GM19193 (cell line): ENCODE results near the gene KLHL13.

Experiments
- POLR2A ChIP-seq: IDR thresholded peaks from 4 replicates; pipeline ENCODE4 v1.6.1; 2011; ENCODE audit not compliant: insufficient read depth, insufficient read length; ENCODE audit errors: extremely low read depth

Gene KLHL13, protein sequence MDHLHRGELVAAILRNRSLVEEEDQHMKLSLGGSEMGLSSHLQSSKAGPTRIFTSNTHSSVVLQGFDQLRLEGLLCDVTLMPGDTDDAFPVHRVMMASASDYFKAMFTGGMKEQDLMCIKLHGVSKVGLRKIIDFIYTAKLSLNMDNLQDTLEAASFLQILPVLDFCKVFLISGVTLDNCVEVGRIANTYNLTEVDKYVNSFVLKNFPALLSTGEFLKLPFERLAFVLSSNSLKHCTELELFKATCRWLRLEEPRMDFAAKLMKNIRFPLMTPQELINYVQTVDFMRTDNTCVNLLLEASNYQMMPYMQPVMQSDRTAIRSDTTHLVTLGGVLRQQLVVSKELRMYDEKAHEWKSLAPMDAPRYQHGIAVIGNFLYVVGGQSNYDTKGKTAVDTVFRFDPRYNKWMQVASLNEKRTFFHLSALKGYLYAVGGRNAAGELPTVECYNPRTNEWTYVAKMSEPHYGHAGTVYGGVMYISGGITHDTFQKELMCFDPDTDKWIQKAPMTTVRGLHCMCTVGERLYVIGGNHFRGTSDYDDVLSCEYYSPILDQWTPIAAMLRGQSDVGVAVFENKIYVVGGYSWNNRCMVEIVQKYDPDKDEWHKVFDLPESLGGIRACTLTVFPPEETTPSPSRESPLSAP

GRCh38 chrX:118116713-118117550 lies at the start of gene KLHL13:
TSS of gene KLHL13 (minus strand) at chrX:118116810. CDS start at chrX:118028473, 88,337 bp downstream.
- no peak for TF ChIP-seq POLR2A

- no peak for TF ChIP-seq POLR2A
These were observed 47.5 kb upstream of the KLHL13 start for GRCh38 chrX:118164138-118164537.

- TF ChIP-seq POLR2A: no peak
These were observed 40.5 kb upstream of the KLHL13 start for GRCh38 chrX:118156953-118157608.

DNA sequence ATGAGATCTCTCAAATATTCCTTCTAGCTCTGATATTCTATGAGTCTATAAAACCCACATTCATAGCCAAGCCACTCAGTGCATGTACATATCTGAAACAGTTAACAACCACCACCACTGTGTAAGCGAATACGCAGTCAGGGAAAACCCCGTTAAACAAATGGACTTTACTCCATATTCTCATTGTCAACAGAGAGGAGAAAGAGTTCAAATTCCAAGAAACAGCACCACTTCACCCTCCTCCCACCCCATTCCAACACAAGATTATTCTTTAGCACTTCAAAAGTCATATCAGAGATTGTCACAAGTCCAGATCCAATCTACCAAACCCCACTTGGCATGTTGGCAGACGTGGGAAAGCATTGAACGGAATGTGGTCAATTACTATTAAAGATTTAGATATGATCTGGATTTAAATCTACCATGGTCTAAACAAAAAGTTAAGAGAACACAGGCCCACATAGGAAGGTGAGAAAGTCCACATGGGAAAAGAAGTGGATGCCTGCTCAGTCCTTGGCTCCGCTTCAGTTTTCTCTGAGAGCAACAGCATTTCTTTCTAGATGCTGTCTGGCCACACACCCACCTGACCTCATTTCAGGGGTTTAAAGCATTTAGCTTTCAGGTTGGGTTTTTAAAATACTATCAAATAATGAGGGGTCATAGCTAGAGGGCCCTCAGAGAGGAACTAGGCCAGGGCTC lies 39.8 kb upstream of the KLHL13 start:
- TF ChIP-seq POLR2A: no peak

DNA sequence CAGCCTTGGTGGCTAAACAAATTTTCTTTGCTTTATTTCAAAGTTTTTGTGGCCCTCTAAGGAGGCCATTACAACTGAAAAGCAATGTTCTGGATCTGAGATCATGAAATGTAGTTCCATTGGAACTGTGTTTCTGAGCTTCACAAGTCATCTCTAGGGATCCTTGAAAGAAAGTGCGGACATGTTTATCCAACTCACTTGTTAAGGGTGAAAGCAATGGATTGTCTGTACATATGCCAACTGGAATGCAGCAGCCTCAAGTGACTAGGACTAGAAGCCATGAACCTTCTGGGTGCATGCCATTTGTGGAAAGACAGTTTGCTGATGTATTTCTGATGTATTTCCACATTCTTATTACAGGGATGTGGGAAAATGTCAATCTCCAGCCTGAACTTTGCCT lies 36.7 kb upstream of the KLHL13 start:
- no peak for TF ChIP-seq POLR2A

DNA sequence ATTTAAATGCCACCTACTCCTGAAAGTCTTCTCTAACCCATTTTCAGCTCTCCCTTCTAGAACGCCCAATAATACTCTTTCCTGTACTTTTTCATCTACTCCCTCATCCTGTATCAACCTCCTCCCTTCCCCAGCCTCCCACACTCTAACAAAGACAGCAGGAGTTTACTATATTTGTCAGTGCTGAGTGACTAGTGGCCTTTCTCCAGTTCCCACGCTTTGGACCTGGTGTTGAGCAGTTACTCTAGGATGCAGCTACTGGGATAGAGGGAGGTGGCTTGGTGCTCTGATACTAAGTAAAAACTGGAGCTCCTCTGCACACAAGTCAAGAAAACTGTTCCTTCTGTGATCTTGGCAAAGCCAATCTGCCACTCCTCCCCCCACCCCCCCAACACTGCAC lies 36.1 kb upstream of the KLHL13 start:
- no peak for TF ChIP-seq POLR2A

DNA sequence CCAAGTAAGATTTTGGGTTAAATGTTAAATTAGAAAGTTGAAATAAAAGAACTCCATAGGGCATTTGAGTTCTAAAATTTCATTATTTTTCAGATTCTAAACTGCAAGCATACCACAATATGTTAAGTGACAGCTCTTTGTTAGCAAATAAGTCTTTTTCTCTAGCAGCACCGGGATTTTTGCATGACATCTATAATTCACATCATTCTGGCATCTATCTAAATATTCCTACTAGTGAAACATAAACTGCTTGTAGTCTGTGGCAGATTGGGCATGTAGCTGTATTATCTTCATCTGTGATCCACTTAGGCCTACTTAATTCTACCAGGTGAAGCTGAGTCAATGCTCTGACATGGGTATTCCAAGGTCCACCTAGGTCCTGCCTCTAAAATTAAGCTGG lies 32.1 kb upstream of the KLHL13 start:
- TF ChIP-seq POLR2A: no peak

DNA sequence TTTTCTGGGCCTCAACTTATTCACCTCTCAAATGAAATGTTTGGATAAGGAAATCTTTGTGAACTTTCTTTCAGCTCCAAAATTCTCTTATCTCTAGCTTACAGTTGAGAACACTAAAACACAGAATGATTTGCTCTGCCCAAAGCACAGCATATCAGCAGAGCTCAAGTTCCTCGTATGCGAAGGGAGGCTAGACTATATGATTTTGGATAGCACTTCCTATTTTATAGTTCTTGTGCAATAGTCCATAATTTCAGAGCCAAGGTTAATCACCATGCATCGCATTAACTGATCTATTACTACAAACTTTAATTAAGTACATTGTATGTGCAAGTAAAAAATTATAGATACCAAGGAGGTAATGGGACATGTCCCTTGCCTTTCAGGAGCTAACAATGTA lies 27.0 kb upstream of the KLHL13 start:
- no peak for TF ChIP-seq POLR2A

GRCh38 chrX:118131336-118131735 lies 14.7 kb upstream of the KLHL13 start:
- TF ChIP-seq POLR2A: no peak

- no peak for TF ChIP-seq POLR2A
These were observed 13.1 kb upstream of the KLHL13 start for GRCh38 chrX:118129681-118130080.

- no peak for TF ChIP-seq POLR2A
These were observed 12.1 kb upstream of the KLHL13 start for GRCh38 chrX:118128724-118129123.

GRCh38 chrX:118126286-118126685 lies 9.7 kb upstream of the KLHL13 start:
- no peak for TF ChIP-seq POLR2A

DNA sequence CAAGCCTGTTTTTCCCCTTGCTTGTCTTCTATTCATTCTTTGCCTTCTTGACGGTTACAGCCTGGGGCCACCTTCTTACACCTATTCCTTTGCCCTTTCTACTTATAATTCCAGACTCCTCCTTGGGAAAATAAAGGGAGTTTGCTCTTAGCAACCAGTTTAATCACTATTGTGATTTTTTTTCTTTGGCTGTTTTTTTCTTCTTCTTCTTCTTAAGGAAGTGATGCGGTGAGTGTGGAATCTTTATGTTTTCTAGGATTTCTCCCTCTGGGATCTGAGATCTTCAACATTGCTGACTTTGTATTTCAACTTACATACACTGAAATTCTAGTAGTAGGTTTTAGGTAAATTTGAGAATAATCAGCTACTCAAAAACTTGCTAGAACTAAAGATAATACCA lies 1.1 kb upstream of the KLHL13 start:
- TF ChIP-seq POLR2A: no peak
